Heart right ventricle (tissue), 16 donors: ENCODE data around the gene CTNNAL1. TPM values are rescaled to one million over a fixed set of nuclear protein-coding genes. Genes with fewer than 3 reads are reported as not detected.
"Not testable (repeated sequence)": the region's sequence is repeated elsewhere in the genome, so short reads cannot be mapped to it uniquely, and the experiment has no call there.

Experiments used
- ATAC-seq, 8 donors: fragments of 200-7000 bp; cut with Tn5 transposase; one replicate each; pipeline ENCODE4 v1.9.1; 2020; ENCODE audit warnings: mild to moderate bottlenecking in 8 of 8, moderate library complexity in 8 of 8, moderate number of reproducible peaks in 1 of 8
- DNase-seq, 2 donors: peaks; one replicate each; pipeline ENCODE4 v3.0.0-alpha.2; 2020
- H3K27ac ChIP-seq, 10 donors: fragments of 200-600 bp; sonication (generic) in 2 of 10; one replicate each; pipeline versions ENCODE4 v1.5.0 to v1.8.0; 2020 to 2022; ENCODE audit warnings: mild to moderate bottlenecking in 3 of 10
- H3K27me3 ChIP-seq, 7 donors: fragments of 200-600 bp; one replicate each; pipeline ENCODE4 v1.8.0; 2021 to 2022; ENCODE audit warnings: mild to moderate bottlenecking in 2 of 7
- H3K36me3 ChIP-seq, 9 donors: fragments of 200-600 bp; sonication (generic) in 1 of 9; one replicate each; pipeline versions ENCODE4 v1.5.0 to v1.8.0; 2020 to 2022; ENCODE audit warnings: mild to moderate bottlenecking in 2 of 9
- H3K4me1 ChIP-seq, 9 donors: fragments of 200-600 bp; sonication (generic) in 1 of 9; one replicate each; pipeline versions ENCODE4 v1.5.0 to v1.8.0; 2020 to 2022; ENCODE audit warnings: mild to moderate bottlenecking in 4 of 9
- H3K4me3 ChIP-seq, 10 donors: fragments of 200-600 bp; sonication (generic) in 2 of 10; one replicate each; pipeline versions ENCODE4 v1.5.0 to v1.8.0; 2020 to 2022; ENCODE audit warnings: mild to moderate bottlenecking in 7 of 10, moderate library complexity in 2 of 10
- H3K9me3 ChIP-seq, 11 donors: fragments of 200-600 bp in 10 of 11; sonication (generic) in 2 of 11; one replicate each; pipeline versions ENCODE4 v1.5.0 to v1.8.0; 2013 to 2022; ENCODE audit warnings: mild to moderate bottlenecking in 2 of 11, control low read depth in 1 of 11, moderate library complexity in 1 of 11
- CTCF ChIP-seq, 9 donors: fragments of 200-600 bp; sonication (generic) in 2 of 9; IDR thresholded peaks; one replicate each; pipeline versions ENCODE4 v1.5.0 to v1.8.0; 2021 to 2022; ENCODE audit warnings: antibody characterized with exemption in 9 of 9, mild to moderate bottlenecking in 5 of 9, moderate library complexity in 1 of 9
- WGBS, 2 donors: extraction: QIAGEN DNeasy Blood & Tissue Kit; methylation state at CpG; one replicate each; pipeline ENCODE4 v1.1.7; 2013; ENCODE audit warnings: inconsistent platforms in 1 of 2; 5-methylcytosine and 5-hydroxymethylcytosine counted together
- intact Hi-C, 10 donors: fragments of 100-400 bp; cut with DNase I; formaldehyde crosslinking; loops; one replicate each; pipeline versions ENCODE4 v1.11.1 to v1.14.2; 2022
- microRNA-seq, 2 donors: library from miRNA; unstranded; fragments of <30 nt; microRNA quantifications; one replicate each; pipeline ENCODE4 v1.2.0, GENCODE V29; 2021
- polyA plus RNA-seq, 2 donors: library from polyadenylated mRNA; stranded (reverse); fragments of 200-250 nt; gene quantifications; one replicate each; pipeline ENCODE4 v1.2.3, GENCODE V29; 2013
- total RNA-seq, 10 donors: library from RNA; stranded (reverse); fragmentation: NEBNext Ultra II Directional in 3 of 10; extraction: Animal tissue kit (Norgen Biotek cat#: 25700) in 3 of 10; gene quantifications; one replicate each; pipeline versions ENCODE4 v1.2.1 to v1.2.4, GENCODE V29; 2021 to 2023
- donor health status: Arrhythmogenic right ventricular cardiomyopathy.
- donor health status: ischemic (EF 13 %, LVEDD 7.1; RV severe dilation, severe dysfunction).
- donor health status: healthy with polysubstance abuse.
- donor health status: DM: no; HTN: yes; CAD: no.
- donor health status: DM: no; HTN: no; CAD: no.
- donor health status: ischemic (EF 25% LVEDD 6.9; RV normal size, moderate dysfunction).
- donor health status: ischemic (EF 25% LVEDD 5.7; RV mildly dilated, moderate dysfunction).
- donor health status: healthy.
- donor health status: DM: yes; HTN: yes; CAD: no.
- donor health status: Ischemic cardiomyopathy.
- donor health status: ischemic (EF 35%, LVEDD 5.7; RV mildly dilated, moderate dysfunction).
- donor health status: nonischemic (EF 11% LVEDD 7.7; RV severe dilation, severe dysfunction).
- donor health status: DM: yes; HTN: yes; CAD: no.
- donor health status: PGD.
- donor health status: ischemic (EF 29% LVEDD 5.4; RV normal size, mild dysfunction).
- donor health status: nonischemic (EF 23%, LVEDD 6.1; RV moderate dilation, normal function).

The CTNNAL1 gene
- total and polyA plus RNA-seq, 12 donors: 42.7 to 115 (median 63.2) TPM

GRCh38 chr9:108900176-108900575, 113.1 kb downstream of the CTNNAL1 start:
- Histone ChIP-seq H3K36me3 (peaks cover 0 to 100% (median 67%) of the 10 kb centered on the region in 9 donors), H3K27ac (no peak overlapping the region), H3K4me1 (no peaks in the 10 kb centered on the region), H3K9me3 (no peaks in the 10 kb centered on the region), H3K27me3 (no peaks in the 10 kb centered on the region), H3K4me3 (no peak overlapping the region)
- intact Hi-C loops: no loop called here
- ATAC-seq: no peak
- no peak for DNase-seq
- no peak for TF ChIP-seq CTCF (IDR thresholded peaks at IDR 0.05)
- 94 to 97% methylated on average over 5 of the region's 5 CpGs for WGBS, 2 donors

DNA sequence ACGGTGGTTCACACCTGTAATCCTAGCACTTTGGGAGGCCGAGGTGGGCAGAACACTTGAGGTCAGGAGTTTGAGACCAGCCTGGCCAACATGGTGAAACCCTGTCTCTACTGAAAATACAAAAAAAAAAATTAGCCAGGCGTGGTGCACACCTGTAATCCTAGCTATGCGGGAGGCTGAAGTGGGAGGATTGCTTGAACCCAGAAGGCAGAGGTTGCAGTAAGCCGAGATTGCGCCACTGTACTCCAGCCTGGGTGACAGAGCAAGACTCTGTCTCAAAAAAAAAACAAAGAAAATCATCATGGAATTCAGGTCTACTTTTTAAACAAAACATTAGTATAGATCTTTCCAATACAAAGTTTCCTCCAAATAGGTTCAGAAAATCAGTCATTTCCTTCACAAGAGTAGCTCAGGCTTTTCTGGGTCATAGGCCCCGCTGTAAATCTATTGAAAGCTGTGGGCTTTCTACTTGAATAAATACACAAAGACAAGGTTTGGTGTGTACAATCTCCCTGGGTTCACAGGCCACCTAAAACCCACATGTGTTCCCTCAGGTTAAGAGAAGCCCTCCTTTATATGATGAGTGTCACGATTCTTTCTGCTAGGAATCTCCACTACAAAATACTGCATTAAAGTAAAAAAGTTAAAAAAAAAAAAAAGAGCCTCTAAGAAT, 114.1 kb downstream of the CTNNAL1 start:
- WGBS, 2 donors: 97 to 98% methylated on average over 8 of the region's 8 CpGs
- DNase-seq, intact Hi-C loops, H3K4me1 ChIP-seq, H3K4me3 ChIP-seq, ATAC-seq, H3K9me3 ChIP-seq, H3K27ac ChIP-seq, H3K27me3 ChIP-seq: not testable (repeated sequence)
- peaks cover 0 to 100% (median 77%) of the 10 kb centered on the region in 9 donors for H3K36me3 ChIP-seq

- H3K27me3 ChIP-seq: no peaks in the 10 kb centered on the region
- no peaks in the 10 kb centered on the region for H3K4me1 ChIP-seq
- no peak for TF ChIP-seq CTCF (IDR thresholded peaks at IDR 0.05)
- peaks cover 0 to 100% (median 88%) of the 10 kb centered on the region in 9 donors for H3K36me3 ChIP-seq
- 93 to 100% methylated on average over 2 of the region's 2 CpGs for WGBS, 2 donors
- H3K27ac ChIP-seq: no peak overlapping the region
- H3K4me3 ChIP-seq: no peak overlapping the region
- H3K9me3 ChIP-seq: no peaks in the 10 kb centered on the region
- intact Hi-C loops: no loop called here
- DNase-seq: no peak
- no peak for ATAC-seq
Measured at GRCh38 chr9:108897324-108898096, 115.8 kb downstream of the CTNNAL1 start.

- intact Hi-C loops: no loop called here
- no peak overlapping the region for H3K27ac ChIP-seq
- H3K27me3 ChIP-seq: no peaks in the 10 kb centered on the region
- no peaks in the 10 kb centered on the region for H3K9me3 ChIP-seq
- H3K4me3 ChIP-seq: no peak overlapping the region
- 89 to 94% methylated on average over 4 of the region's 4 CpGs for WGBS, 2 donors
- ATAC-seq (no peak), DNase-seq (no peak)
- peaks cover 0 to 13% (median 0%) of the 10 kb centered on the region in 9 donors for H3K4me1 ChIP-seq
- H3K36me3 ChIP-seq: peaks cover 0 to 100% (median 78%) of the 10 kb centered on the region in 9 donors
- no peak for TF ChIP-seq CTCF (IDR thresholded peaks at IDR 0.05)
Measured at GRCh38 chr9:108894225-108894997, 118.9 kb downstream of the CTNNAL1 start.

Small RNAs within 50 kb of the gene (microRNA-seq; reads per million reads assigned to microRNA genes)
- 207 to 300 reads per million in 2 donors for gene MIR32

Other genes with a start within 250 kb of the CTNNAL1 start
- gene ACTL7B, start 157.5 kb downstream of the CTNNAL1 start, total RNA-seq: not detected
- not detected for gene ACTL7B, start 157.5 kb downstream of the CTNNAL1 start, polyA plus RNA-seq
- not detected for gene ACTL7A, start 151.2 kb downstream of the CTNNAL1 start, total RNA-seq
- not detected for gene ACTL7A, start 151.2 kb downstream of the CTNNAL1 start, polyA plus RNA-seq
- gene ELP1, start 79.4 kb downstream of the CTNNAL1 start, total RNA-seq: 10 to 100 TPM; 19.2 to 31.7 (median 25.7) TPM
- 10 to 100 TPM; 11.7 to 18.2 TPM for gene ELP1, start 79.4 kb downstream of the CTNNAL1 start, polyA plus RNA-seq
- gene ABITRAM, start 79.1 kb downstream of the CTNNAL1 start, total RNA-seq: 10 to 100 TPM; 11.5 to 17.7 (median 14.6) TPM
- 10 to 100 TPM in 1 of 2 donors, 1 to 10 TPM in 1; 9.1 to 15.4 TPM for gene ABITRAM, start 79.1 kb downstream of the CTNNAL1 start, polyA plus RNA-seq
- 100 to 1,000 TPM in 5 of 10 donors, 10 to 100 TPM in 5; 84.2 to 152 (median 99.9) TPM for gene TMEM245, start 106.4 kb upstream of the CTNNAL1 start, total RNA-seq
- 10 to 100 TPM; 17.0 to 23.5 TPM for gene TMEM245, start 106.4 kb upstream of the CTNNAL1 start, polyA plus RNA-seq
- 1 to 10 TPM in 7 of 10 donors, under 1 TPM in 3; 0.61 to 3.0 (median 1.4) TPM for gene FRRS1L, start 153.8 kb upstream of the CTNNAL1 start, total RNA-seq
- under 1 TPM in 1 of 2 donors, not detected in 1; 0.07 TPM for gene FRRS1L, start 153.8 kb upstream of the CTNNAL1 start, polyA plus RNA-seq